GM23248 (cell line): ENCODE measurements around the gene PSMB10. TPM values are rescaled to one million over a fixed set of nuclear protein-coding genes. Genes with fewer than 3 reads are reported as not detected.

Experiments used
- DNase-seq: peaks from one replicate; pipeline ENCODE4 v3.0.0-alpha.2; 2015
- H2AFZ ChIP-seq: fragments of 200-600 bp; sonication (generic); 2 replicates; pipeline ENCODE4 v1.6.1; 2016; ENCODE audit warnings: antibody characterized with exemption
- H3F3A ChIP-seq: fragments of 200-600 bp; sonication (generic); 2 replicates; pipeline ENCODE4 v1.6.1; 2016; ENCODE audit warnings: mild to moderate bottlenecking, antibody characterized with exemption, mixed run types; ENCODE audit not compliant: insufficient read depth
- H3K27ac ChIP-seq: fragments of 200-600 bp; sonication (generic); 2 replicates; pipeline ENCODE4 v1.5.1; 2016; ENCODE audit warnings: mild to moderate bottlenecking
- H3K27me3 ChIP-seq: fragments of 200-600 bp; sonication (generic); replicated peaks from 2 replicates; pipeline ENCODE4 v1.6.1; 2016; ENCODE audit warnings: mild to moderate bottlenecking; ENCODE audit not compliant: insufficient read depth
- H3K36me3 ChIP-seq: fragments of 200-600 bp; sonication (generic); 2 replicates; pipeline ENCODE4 v1.6.1; 2016; ENCODE audit warnings: low read depth, mild to moderate bottlenecking
- H3K4me1 ChIP-seq: fragments of 200-600 bp; sonication (generic); 2 replicates; pipeline ENCODE4 v1.6.1; 2016; ENCODE audit warnings: mild to moderate bottlenecking; ENCODE audit not compliant: insufficient read depth
- H3K4me2 ChIP-seq: fragments of 200-600 bp; sonication (generic); one replicate; pipeline ENCODE4 v1.6.1; 2016; ENCODE audit warnings: mild to moderate bottlenecking; ENCODE audit not compliant: unreplicated experiment
- H3K4me3 ChIP-seq: fragments of 200-600 bp; sonication (generic); 2 replicates; pipeline ENCODE4 v1.5.1; 2016; ENCODE audit warnings: mild to moderate bottlenecking
- H3K79me2 ChIP-seq: fragments of 200-600 bp; sonication (generic); 2 replicates; pipeline ENCODE4 v1.6.1; 2016; ENCODE audit warnings: mild to moderate bottlenecking; ENCODE audit not compliant: insufficient read depth
- H3K9ac ChIP-seq: fragments of 200-600 bp; sonication (generic); 2 replicates; pipeline ENCODE4 v1.6.1; 2016; ENCODE audit warnings: mild to moderate bottlenecking
- H3K9me2 ChIP-seq: fragments of 200-600 bp; sonication (generic); 2 replicates; pipeline ENCODE4 v1.6.1; 2016; ENCODE audit warnings: mixed run types, mild to moderate bottlenecking, moderate library complexity; ENCODE audit not compliant: insufficient read depth
- H3K9me3 ChIP-seq: fragments of 200-600 bp; sonication (generic); one replicate; pipeline ENCODE4 v1.6.1; 2017; ENCODE audit warnings: low read depth
- H4K20me1 ChIP-seq: fragments of 200-600 bp; sonication (generic); 2 replicates; pipeline ENCODE4 v1.6.0; 2016; ENCODE audit not compliant: insufficient read depth
- EZH2 ChIP-seq: fragments of 200-600 bp; sonication (generic); IDR thresholded peaks from 2 replicates; pipeline ENCODE4 v1.6.1; 2018; ENCODE audit warnings: antibody characterized with exemption, mild to moderate bottlenecking; ENCODE audit not compliant: insufficient read depth, poor library complexity, severe bottlenecking
- EZH2phosphoT487 ChIP-seq: fragments of 200-600 bp; sonication (generic); IDR thresholded peaks from 2 replicates; pipeline ENCODE4 v1.6.1; 2018; ENCODE audit warnings: antibody characterized with exemption, moderate library complexity, mild to moderate bottlenecking, low read depth; ENCODE audit not compliant: insufficient read depth
- WGBS, 2 experiments: methylation state at CpG; one replicate each; pipeline ENCODE4 v1.1.6; 2015 to 2017; ENCODE audit warnings: low lambda C conversion rate in 2 of 2, low coverage in 1 of 2; ENCODE audit errors: missing lambda C conversion rate in 2 of 2; 5-methylcytosine and 5-hydroxymethylcytosine counted together
- in situ Hi-C: fragments of 300-500 bp; cut with MboI; formaldehyde crosslinking; loops from 2 replicates; pipeline ENCODE4 v1.15.0; 2020
- polyA plus RNA-seq: library from polyadenylated mRNA; unstranded; fragments of >200 nt; fragmentation: Nextera tagmentation; extraction: Ambion mirVana; gene quantifications from 2 replicates; pipeline ENCODE4 v1.2.1, GENCODE V29; 2016
- total RNA-seq: library from RNA; depleted of rRNA; stranded (reverse); fragments of >200 nt; shearing (Covaris generic); gene quantifications from 2 replicates; pipeline ENCODE4 v1.2.3, GENCODE V29; 2014

The PSMB10 gene
- total and polyA plus RNA-seq, 2 experiments from 2014 or later, result 18.9 to 55.1 TPM

GRCh38 chr16:67936880-67937605, 393 bp upstream of the PSMB10 start:
- Histone ChIP-seq H3K4me3 (peak overlapping the region; percentile 92), H3K27me3 (no peaks in the 10 kb centered on the region), H3K4me1 (peaks cover 15% of the 10 kb centered on the region), H3K27ac (peak overlapping the region; percentile 79), H2AFZ (peak overlapping the region; percentile 69), H3K79me2 (0 out of 2 replicates have a peak, but pooled peaks cover 3% of the 10 kb centered on the region), H3K36me3 (peaks cover 9% of the 10 kb centered on the region; the same call in 1 of the 2 replicates), H3F3A (peaks cover 29% of the 10 kb centered on the region), H3K9me2 (no peaks in the 10 kb centered on the region), H3K4me2 (peak overlapping the region; percentile 91), H3K9me3 (no peaks in the 10 kb centered on the region), H3K9ac (peak overlapping the region; percentile 92), H4K20me1 (no peaks in the 10 kb centered on the region)
- in situ Hi-C loops, result no loop called here
- DNase-seq, result peak; percentile 91
- TF ChIP-seq EZH2 (no peak), EZH2phosphoT487 (no peak)
- 52 to 54% methylated on average over 6 of the region's 6 CpGs for WGBS, 2 experiments

DNA sequence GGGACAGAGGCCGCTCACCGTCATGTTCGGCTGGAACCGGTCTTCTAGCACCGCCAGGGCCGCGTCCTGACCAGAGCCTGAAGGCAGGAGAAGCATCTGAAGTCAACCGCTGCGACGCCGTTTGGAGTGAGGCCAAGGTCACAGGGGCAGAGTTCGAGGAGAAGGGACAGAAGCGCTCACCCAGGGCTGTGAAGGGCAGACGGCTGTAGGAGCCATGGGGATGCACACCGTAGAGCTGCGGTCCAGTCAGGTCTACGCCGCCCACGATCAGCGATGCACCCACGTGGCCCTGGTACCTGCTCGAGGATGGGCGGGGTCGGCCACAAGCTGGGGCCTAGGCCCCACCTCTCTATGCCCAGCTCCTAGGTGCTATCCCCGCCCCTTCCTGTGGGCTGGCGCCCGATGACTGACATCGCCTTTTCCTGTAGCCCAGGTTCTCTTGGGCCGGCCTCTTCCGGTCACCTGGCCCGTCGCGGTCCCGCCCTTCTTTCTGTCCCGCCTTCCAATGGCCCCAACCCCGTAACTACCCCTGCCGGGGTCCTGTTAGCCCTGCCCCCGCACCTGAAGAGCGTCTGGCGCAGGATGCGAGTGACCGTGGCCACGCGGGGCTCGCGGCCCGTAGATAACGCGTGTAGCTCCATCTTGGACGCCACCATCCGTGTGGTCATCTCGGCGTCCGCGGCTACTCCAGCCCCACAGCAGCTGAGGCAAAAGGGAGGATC, 1.1 kb downstream of the PSMB10 start:
- peak overlapping the region; percentile 69 for H2AFZ ChIP-seq
- no peaks in the 10 kb centered on the region; the same call in 1 of the 2 replicates for H3K36me3 ChIP-seq
- peak overlapping the region; percentile 91 for H3K4me2 ChIP-seq
- H3K79me2 ChIP-seq, result 0 out of 2 replicates have a peak, but pooled peaks cover 3% of the 10 kb centered on the region
- peak; percentile 96 for DNase-seq
- 2 to 4% methylated on average over 55 of the region's 55 CpGs for WGBS, 2 experiments
- H4K20me1 ChIP-seq, result no peaks in the 10 kb centered on the region
- peaks cover 18% of the 10 kb centered on the region for H3F3A ChIP-seq
- peak overlapping the region; percentile 92 for H3K4me3 ChIP-seq
- H3K27ac ChIP-seq, result peak overlapping the region; percentile 79
- in situ Hi-C loops, result no loop called here
- TF ChIP-seq EZH2phosphoT487 (no peak), EZH2 (no peak)
- H3K4me1 ChIP-seq, result peaks cover 15% of the 10 kb centered on the region
- H3K9me3 ChIP-seq, result no peaks in the 10 kb centered on the region
- no peaks in the 10 kb centered on the region for H3K27me3 ChIP-seq
- H3K9ac ChIP-seq, result peak overlapping the region; percentile 92
- no peaks in the 10 kb centered on the region for H3K9me2 ChIP-seq

- H3K36me3 ChIP-seq, result no peaks in the 10 kb centered on the region
- H3K4me3 ChIP-seq, result peak overlapping the region; percentile 92
- DNase-seq, result peak; percentile 36
- peak overlapping the region; percentile 91 for H3K4me2 ChIP-seq
- WGBS, 2 experiments, result 33% methylated on average over 12 to 13 of the region's 13 CpGs
- peaks cover 15% of the 10 kb centered on the region for H3K4me1 ChIP-seq
- H3K79me2 ChIP-seq, result 0 out of 2 replicates have a peak, but pooled peaks cover 3% of the 10 kb centered on the region
- H3K27me3 ChIP-seq, result no peaks in the 10 kb centered on the region
- no peaks in the 10 kb centered on the region for H3K9me2 ChIP-seq
- in situ Hi-C loops, result no loop called here
- H3F3A ChIP-seq, result peaks cover 15% of the 10 kb centered on the region
- peak overlapping the region; percentile 34 for H2AFZ ChIP-seq
- no peaks in the 10 kb centered on the region for H4K20me1 ChIP-seq
- H3K9ac ChIP-seq, result peak overlapping the region; percentile 92
- no peaks in the 10 kb centered on the region for H3K9me3 ChIP-seq
- H3K27ac ChIP-seq, result peak overlapping the region; percentile 79; the same call in 1 of the 2 replicates
- TF ChIP-seq EZH2, result no peak
- TF ChIP-seq EZH2phosphoT487, result no peak
Observed at GRCh38 chr16:67935101-67935401, 1.6 kb downstream of the PSMB10 start.

DNA sequence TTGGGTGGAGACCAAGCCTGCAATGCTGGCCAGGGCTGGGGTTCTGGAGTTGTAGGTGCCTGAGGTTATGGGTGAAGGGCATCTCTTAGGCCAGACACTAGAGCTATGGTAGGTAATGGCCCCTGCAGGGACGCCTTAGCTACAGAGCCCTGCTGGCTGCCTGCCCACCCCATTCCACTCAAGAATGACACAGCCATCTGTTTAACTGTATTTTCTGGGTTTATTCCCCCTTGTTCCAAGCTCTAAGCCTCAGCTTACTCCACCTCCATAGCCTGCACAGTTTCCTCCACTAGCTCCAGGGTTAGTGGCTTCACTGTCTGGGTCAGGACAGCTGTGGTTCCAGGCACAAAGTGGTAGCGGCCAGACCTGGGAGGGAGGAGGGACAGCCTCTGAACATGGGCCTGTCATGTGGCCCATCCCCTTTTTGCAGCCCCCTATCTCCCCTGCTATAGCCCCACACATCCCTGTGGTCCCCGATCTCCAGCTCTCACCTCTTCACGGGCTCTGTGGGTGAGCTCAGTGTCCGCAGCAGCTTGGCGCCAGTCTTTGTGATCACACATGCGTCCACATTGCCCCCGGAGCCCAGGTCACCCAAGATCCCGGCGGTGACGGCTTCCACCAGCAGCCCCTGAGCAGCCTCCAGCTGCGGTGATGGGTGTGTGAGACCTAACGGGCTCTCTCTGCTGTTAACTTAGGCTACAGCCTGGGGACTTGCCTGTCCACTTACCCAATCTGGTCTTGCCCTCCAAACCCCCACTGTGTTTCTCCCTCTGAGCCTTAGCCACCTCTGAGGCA, 2.1 kb downstream of the PSMB10 start:
- peak overlapping the region; percentile 92; the same call in 1 of the 2 replicates for H3K9ac ChIP-seq
- peaks cover 15% of the 10 kb centered on the region for H3K4me1 ChIP-seq
- peak overlapping the region; percentile 91 for H3K4me2 ChIP-seq
- TF ChIP-seq EZH2 (no peak), EZH2phosphoT487 (no peak)
- 61 to 69% methylated on average over 13 of the region's 13 CpGs for WGBS, 2 experiments
- no peaks in the 10 kb centered on the region for H3K27me3 ChIP-seq
- no peaks in the 10 kb centered on the region for H3K36me3 ChIP-seq
- H3K27ac ChIP-seq, result no peak overlapping the region
- 0 out of 2 replicates have a peak overlapping the region, but pooled peaks have one; percentile 34 for H2AFZ ChIP-seq
- H3F3A ChIP-seq, result peaks cover 15% of the 10 kb centered on the region
- H3K79me2 ChIP-seq, result 0 out of 2 replicates have a peak, but pooled peaks cover 3% of the 10 kb centered on the region
- H3K4me3 ChIP-seq, result peak overlapping the region; percentile 92
- DNase-seq, result no peak
- no peaks in the 10 kb centered on the region for H3K9me3 ChIP-seq
- in situ Hi-C loops, result no loop called here
- no peaks in the 10 kb centered on the region for H4K20me1 ChIP-seq
- no peaks in the 10 kb centered on the region for H3K9me2 ChIP-seq
